ENCODE measurements around the gene SV2A.
A peak's percentile ranks its signal among the peaks of the same experiment; 100 is the strongest.

Gene SV2A

DNA sequence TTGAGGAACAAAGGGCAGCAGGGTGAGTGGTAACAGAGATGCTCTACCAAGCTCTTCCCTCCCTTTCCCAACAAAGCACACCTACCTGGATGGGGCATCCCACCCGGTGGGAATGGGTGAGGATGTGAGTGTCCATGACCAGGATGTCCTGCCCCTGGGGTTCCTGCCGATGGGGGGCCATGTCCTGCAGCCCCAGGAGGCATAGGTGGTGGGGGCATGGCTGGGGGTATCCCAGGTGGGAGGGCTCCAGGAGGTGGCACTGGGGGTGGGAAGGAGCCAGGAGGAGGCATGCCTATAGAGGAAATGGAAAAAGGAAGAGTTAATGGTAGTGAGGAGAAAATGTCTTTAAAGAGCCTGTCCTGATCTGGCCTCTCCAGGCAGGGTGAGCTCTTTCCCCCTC is 8.1 kb upstream of the SV2A start:
- CTCF ChIA-PET: no interaction called here
- TF ChIP-seq, protein P1, sequence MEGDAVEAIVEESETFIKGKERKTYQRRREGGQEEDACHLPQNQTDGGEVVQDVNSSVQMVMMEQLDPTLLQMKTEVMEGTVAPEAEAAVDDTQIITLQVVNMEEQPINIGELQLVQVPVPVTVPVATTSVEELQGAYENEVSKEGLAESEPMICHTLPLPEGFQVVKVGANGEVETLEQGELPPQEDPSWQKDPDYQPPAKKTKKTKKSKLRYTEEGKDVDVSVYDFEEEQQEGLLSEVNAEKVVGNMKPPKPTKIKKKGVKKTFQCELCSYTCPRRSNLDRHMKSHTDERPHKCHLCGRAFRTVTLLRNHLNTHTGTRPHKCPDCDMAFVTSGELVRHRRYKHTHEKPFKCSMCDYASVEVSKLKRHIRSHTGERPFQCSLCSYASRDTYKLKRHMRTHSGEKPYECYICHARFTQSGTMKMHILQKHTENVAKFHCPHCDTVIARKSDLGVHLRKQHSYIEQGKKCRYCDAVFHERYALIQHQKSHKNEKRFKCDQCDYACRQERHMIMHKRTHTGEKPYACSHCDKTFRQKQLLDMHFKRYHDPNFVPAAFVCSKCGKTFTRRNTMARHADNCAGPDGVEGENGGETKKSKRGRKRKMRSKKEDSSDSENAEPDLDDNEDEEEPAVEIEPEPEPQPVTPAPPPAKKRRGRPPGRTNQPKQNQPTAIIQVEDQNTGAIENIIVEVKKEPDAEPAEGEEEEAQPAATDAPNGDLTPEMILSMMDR (conservative IDR thresholded peaks at IDR 0.05; ENCODE audit: low read depth): no peak
- 0 out of 2 replicates have a peak overlapping the region, but pooled peaks have one; percentile 21 for H3K27ac ChIP-seq
- DNase-seq (ENCODE audit: low spot score): no peak
- POLR2A ChIA-PET (ENCODE audit: low non-redundant PET): no interaction called here

DNA sequence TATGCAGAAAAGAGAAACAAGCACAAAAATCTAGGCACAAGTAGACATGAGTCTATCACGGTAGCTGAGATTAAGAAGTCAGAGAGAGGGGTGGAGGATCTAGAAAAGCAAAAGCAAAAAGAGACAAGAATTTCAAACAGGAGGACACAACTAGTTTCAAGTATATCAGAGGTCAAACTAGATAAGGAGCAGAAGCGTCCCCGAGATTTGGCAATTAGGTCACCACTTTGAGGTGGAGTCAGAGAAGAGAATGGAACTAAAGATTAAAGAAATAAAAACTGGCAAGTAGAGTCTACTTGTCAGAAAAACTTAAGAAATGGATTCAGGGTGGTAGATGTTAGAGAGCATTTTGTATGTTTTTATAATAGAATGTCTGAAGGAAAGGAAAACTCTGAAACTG is 7.7 kb upstream of the SV2A start:
- POLR2A ChIA-PET (ENCODE audit: low non-redundant PET): no interaction called here
- TF ChIP-seq, protein P1 (conservative IDR thresholded peaks at IDR 0.05; ENCODE audit: low read depth): no peak
- H3K27ac ChIP-seq: no peak overlapping the region
- DNase-seq (ENCODE audit: low spot score): no peak
- CTCF ChIA-PET: no interaction called here

DNA sequence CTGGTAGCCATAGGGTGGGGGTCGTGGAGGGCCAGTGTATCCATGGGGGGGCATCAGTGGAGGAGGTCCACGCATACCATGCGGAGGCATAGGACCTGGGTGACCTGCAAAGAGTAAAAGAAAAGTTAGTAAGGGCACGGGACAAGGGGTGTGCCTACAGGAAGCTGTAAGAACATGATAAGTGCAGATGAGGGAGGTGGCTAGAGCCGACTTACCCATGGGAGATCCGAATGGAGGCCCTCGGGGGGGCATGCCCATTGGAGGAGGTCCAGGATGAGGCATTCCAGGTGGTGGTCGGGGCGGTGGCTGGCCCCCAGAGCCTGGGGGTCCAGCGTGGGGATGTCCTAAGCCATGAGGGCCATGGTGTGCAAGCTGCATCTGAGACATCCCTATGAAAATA is 6.0 kb upstream of the SV2A start:
- CTCF ChIA-PET: no interaction called here
- POLR2A ChIA-PET (ENCODE audit: low non-redundant PET): no interaction called here

DNA sequence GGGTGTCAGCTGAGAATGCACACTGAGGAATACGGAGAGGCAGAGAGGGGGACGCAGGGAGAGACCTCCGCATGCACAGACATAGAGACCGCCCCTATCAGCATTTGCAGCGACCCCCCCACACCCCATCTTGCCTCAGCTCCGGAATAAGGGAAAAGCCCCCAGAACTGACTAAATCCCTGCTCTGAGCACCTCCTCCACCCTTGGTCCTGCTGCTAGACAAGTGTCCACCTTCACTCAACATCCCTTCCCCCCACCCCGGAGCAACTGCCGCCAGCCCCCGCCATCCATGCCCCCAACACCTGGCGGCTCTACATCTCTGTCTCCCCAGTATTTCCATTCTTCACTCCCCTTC is 769 bp downstream of the SV2A start:
- POLR2A ChIA-PET (ENCODE audit: low non-redundant PET): no interaction called here
- TF ChIP-seq, protein P1 (conservative IDR thresholded peaks at IDR 0.05; ENCODE audit: low read depth): no peak
- CTCF ChIA-PET: no interaction called here
- DNase-seq (ENCODE audit: low spot score): no peak
- no peak overlapping the region for H3K27ac ChIP-seq

More for the DNA sequence above, 6.0 kb upstream of the SV2A start:
- TF ChIP-seq, protein P1 (conservative IDR thresholded peaks at IDR 0.05; ENCODE audit: low read depth): no peak
- no peak for DNase-seq (ENCODE audit: low spot score)
- H3K27ac ChIP-seq: 0 out of 2 replicates have a peak overlapping the region, but pooled peaks have one; percentile 7

DNA sequence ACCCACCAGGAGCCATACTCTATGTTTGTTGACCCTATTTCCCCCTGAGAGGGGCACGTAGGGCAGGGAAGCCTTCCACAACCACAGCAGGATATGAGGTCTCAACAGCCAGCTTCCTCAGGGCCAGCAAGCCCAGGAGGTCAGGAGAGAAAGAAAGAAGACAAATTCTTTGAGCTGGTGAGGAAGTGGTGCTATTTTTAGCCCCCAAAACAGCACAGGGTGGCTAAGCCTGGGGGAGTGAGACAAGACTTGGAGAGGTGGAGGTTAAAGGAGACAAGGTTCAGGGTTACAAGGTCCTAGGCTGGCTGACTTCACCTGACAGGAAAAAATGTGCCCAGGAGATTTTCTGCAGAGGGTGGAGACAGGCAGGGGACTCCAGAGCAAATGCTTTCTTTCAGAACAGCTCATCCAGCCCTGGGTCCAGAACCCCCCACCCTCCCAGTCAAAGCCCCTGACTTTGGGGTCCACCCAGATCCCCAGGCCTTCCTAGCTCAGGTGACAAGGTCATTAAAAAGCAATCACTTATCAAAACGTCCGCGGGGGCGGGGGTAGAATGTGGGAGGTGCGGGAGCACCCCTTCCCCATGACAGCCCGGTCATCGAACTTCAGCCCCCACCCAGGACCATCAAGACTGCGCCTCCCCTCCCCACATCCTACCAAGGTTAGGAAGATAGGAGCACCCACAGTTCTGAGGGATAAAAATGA is 1.3 kb downstream of the SV2A start:
- TF ChIP-seq, protein P1 (conservative IDR thresholded peaks at IDR 0.05; ENCODE audit: low read depth): no peak
- CTCF ChIA-PET: no interaction called here
- no peak for DNase-seq (ENCODE audit: low spot score)
- H3K27ac ChIP-seq: peak overlapping the region; percentile 8; the same call in 1 of the 2 replicates
- POLR2A ChIA-PET (ENCODE audit: low non-redundant PET): no interaction called here

DNA sequence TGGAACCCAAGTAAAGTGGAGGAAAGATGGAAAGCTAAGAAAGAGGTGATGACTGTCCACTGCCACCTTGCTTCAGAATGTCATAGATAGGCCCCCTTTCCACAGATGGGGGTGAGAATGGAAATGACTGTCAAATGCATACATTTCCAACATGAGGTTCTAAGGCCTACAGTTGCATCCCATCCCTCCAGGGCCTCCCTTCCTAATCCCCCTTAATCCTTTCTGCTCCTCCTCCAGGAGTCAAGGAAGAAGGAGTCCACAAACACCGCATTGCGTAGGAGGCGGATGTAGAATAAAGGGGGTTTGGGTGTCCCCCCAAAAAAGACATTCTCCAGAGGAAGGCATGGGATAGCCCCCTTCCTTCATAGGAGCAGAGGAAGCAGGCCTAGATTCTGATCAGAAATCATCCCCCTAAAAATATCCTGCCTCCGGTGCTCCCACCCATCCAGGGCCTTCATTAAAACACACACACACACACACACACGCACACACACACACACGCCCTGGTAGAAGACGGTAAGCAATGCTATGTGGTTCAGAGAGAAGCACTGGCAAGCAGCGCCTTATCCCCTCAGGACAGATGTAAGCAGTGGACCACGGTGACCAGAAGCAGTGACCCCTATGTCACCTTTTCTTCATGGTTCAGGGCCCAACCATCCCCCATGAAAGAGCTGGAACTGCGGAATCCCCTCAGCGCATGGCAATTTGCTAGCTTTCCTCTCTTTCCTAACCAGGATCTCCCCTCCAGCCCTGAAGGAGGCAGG is 2.0 kb downstream of the SV2A start:
- POLR2A ChIA-PET (ENCODE audit: low non-redundant PET): no interaction called here
- H3K27ac ChIP-seq: peak overlapping the region; percentile 8; the same call in 1 of the 2 replicates
- CTCF ChIA-PET: interaction anchor here (1.0 kb wide), 1 partner anchor 148 kb away, joined by 3 read pairs; no protein-coding TSS in a partner anchor
- DNase-seq (ENCODE audit: low spot score): no peak
- TF ChIP-seq, protein P1 (conservative IDR thresholded peaks at IDR 0.05; ENCODE audit: low read depth): no peak

Measured in RWPE1 (cell line).